Measurements from ENCODE around the gene NR2C2. TPM values are rescaled to one million over a fixed set of nuclear protein-coding genes. Genes with fewer than 3 reads are reported as not detected.

NR2C2 gene
- total RNA-seq, 1 experiment from 2014 or later: 38.5 TPM

- Mint-ChIP-seq H3K27ac (peak overlapping the region in 2 of 3 experiments; percentile 61 to 71; a peak in 6 of 7 replicates), H3K9me3 (no peaks in the 10 kb centered on the region), H3K27me3 (ENCODE audit: low read depth) (no peaks in the 10 kb centered on the region), H3K4me3 (no peak overlapping the region), H3K36me3 (ENCODE audit: insufficient read depth in 1 of 3, low read depth in 3 of 3) (peaks cover 21 to 85% (median 64%) of the 10 kb centered on the region in 3 experiments; a peak in 6 of 7 replicates), H3K4me1 (peaks cover 7 to 10% of the 10 kb centered on the region in 2 experiments; a peak in 3 of 4 replicates)
- H3K27ac ChIP-seq (ENCODE audit: insufficient read length, low read depth, low read length): no peak overlapping the region
- no peak overlapping the region for H3K14ac ChIP-seq (ENCODE audit: insufficient read depth, low read length)
- H3K27me3 ChIP-seq (ENCODE audit: insufficient read depth, low read length): no peaks in the 10 kb centered on the region
- WGBS (ENCODE audit: extremely low coverage, insufficient read length, low lambda C conversion rate): no CpG with 5 or more reads among the region's 14 CpGs
- DNase-seq: no peak
- H2AFZ ChIP-seq (ENCODE audit: low read length): no peak overlapping the region
- no peaks in the 10 kb centered on the region for H3K23me2 ChIP-seq (ENCODE audit: insufficient read length, low read depth, low read length, poor library complexity, severe bottlenecking)
- H3K9me3 ChIP-seq (ENCODE audit: control insufficient read depth, low read depth, low read length): no peaks in the 10 kb centered on the region
- H2BK5ac ChIP-seq (ENCODE audit: insufficient read length, low read length): no peak overlapping the region
- H4K20me1 ChIP-seq (ENCODE audit: control insufficient read depth, insufficient read depth, insufficient read length): peaks cover 2% of the 10 kb centered on the region
- TF ChIP-seq, protein P1, sequence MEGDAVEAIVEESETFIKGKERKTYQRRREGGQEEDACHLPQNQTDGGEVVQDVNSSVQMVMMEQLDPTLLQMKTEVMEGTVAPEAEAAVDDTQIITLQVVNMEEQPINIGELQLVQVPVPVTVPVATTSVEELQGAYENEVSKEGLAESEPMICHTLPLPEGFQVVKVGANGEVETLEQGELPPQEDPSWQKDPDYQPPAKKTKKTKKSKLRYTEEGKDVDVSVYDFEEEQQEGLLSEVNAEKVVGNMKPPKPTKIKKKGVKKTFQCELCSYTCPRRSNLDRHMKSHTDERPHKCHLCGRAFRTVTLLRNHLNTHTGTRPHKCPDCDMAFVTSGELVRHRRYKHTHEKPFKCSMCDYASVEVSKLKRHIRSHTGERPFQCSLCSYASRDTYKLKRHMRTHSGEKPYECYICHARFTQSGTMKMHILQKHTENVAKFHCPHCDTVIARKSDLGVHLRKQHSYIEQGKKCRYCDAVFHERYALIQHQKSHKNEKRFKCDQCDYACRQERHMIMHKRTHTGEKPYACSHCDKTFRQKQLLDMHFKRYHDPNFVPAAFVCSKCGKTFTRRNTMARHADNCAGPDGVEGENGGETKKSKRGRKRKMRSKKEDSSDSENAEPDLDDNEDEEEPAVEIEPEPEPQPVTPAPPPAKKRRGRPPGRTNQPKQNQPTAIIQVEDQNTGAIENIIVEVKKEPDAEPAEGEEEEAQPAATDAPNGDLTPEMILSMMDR (conservative IDR thresholded peaks at IDR 0.05): no peak
- no peak overlapping the region for H3T11ph ChIP-seq (ENCODE audit: low read length)
- no peaks in the 10 kb centered on the region for H3K4me1 ChIP-seq (ENCODE audit: insufficient read depth, low read length)
- H2BK20ac ChIP-seq (ENCODE audit: low read depth, low read length, poor library complexity, severe bottlenecking): no peak overlapping the region
- H4K8ac ChIP-seq (replicated peaks; ENCODE audit: insufficient read length, low read depth, low read length): no peak overlapping the region
- H3K9ac ChIP-seq (ENCODE audit: extremely low read depth, insufficient read length, low read length): no peak overlapping the region
- no peak overlapping the region for H2BK120ac ChIP-seq (ENCODE audit: low read depth, low read length, poor library complexity, severe bottlenecking)
- H3K18ac ChIP-seq (ENCODE audit: insufficient read length, low read depth, low read length): no peak overlapping the region
- H3K4ac ChIP-seq (ENCODE audit: low read depth, low read length): no peak overlapping the region
- no peak overlapping the region for H2BK15ac ChIP-seq (ENCODE audit: low read depth, low read length)
- no peak overlapping the region for H3K56ac ChIP-seq (ENCODE audit: insufficient read length, low read depth, low read length)
- H3K79me1 ChIP-seq (ENCODE audit: insufficient read depth, low read depth, low read length, poor library complexity, severe bottlenecking): no peaks in the 10 kb centered on the region
- no peak overlapping the region for H2BK12ac ChIP-seq (ENCODE audit: insufficient read length, low read depth, low read length)
- H4K5ac ChIP-seq (ENCODE audit: insufficient read length, low read depth, low read length): no peak overlapping the region
- no peak overlapping the region for H3K4me2 ChIP-seq (ENCODE audit: insufficient read depth, insufficient read length, low read length)
- H3K79me2 ChIP-seq (ENCODE audit: insufficient read depth, low read length): peaks cover 6% of the 10 kb centered on the region; the same call in 1 of the 2 replicates
- H3K23ac ChIP-seq (ENCODE audit: insufficient read length, low read depth, low read length): no peak overlapping the region
- H2AK5ac ChIP-seq (ENCODE audit: insufficient read length, low read length): no peak overlapping the region
- H4K91ac ChIP-seq (ENCODE audit: insufficient read length, low read depth, low read length): no peak overlapping the region
Measured at GRCh38 chr3:15052335-15053242, 105.2 kb downstream of the NR2C2 start.

Measured in H9 (cell line).